MCF 10A (cell line): ENCODE results near the gene BABAM1. TPM values are rescaled to one million over a fixed set of nuclear protein-coding genes. Genes with fewer than 3 reads are reported as not detected.
A peak's percentile ranks its signal among the peaks of the same experiment; 100 is the strongest.

ENCODE experiments used
- BruUV-seq: library from RNA; stranded (reverse); fragments of 400-500 nt; replicated peaks from 2 replicates; lab custom pipeline; 2021; lab: Mats Ljungman, UMichigan
- CTCF ChIA-PET: fragments of 300-600 bp; sonication (Branson Sonifier 250); formaldehyde crosslinking; extraction: SDS; loops from one replicate; lab custom pipeline; 2021; ENCODE audit warnings: antibody characterized with exemption, inconsistent platforms; lab: Yijun Ruan, JAX
- POLR2A ChIA-PET: fragments of 300-600, 350-650 bp; sonication (Branson Sonifier 250); formaldehyde crosslinking; extraction: SDS; loops from one replicate; lab custom pipeline; 2020; ENCODE audit warnings: antibody characterized with exemption, inconsistent platforms; lab: Yijun Ruan, JAX
- DNase-seq: peaks from one replicate; pipeline ENCODE4 v3.0.0-alpha.2; 2018; ENCODE audit not compliant: unreplicated experiment
- H3K27ac Mint-ChIP-seq: one replicate; pipeline ENCODE4 v1.8.0; 2022; ENCODE audit warnings: mild to moderate bottlenecking, low read depth, mixed read lengths; ENCODE audit not compliant: unreplicated experiment
- H3K27me3 Mint-ChIP-seq: one replicate; pipeline ENCODE4 v1.8.0; 2022; ENCODE audit warnings: mixed read lengths; ENCODE audit not compliant: insufficient read depth, unreplicated experiment
- H3K36me3 Mint-ChIP-seq: one replicate; pipeline ENCODE4 v1.8.0; 2022; ENCODE audit warnings: mild to moderate bottlenecking, moderate library complexity, mixed read lengths; ENCODE audit not compliant: insufficient read depth, unreplicated experiment
- H3K4me1 Mint-ChIP-seq: one replicate; pipeline ENCODE4 v1.8.0; 2022; ENCODE audit warnings: mixed read lengths; ENCODE audit not compliant: insufficient read depth, unreplicated experiment
- H3K4me3 Mint-ChIP-seq: one replicate; pipeline ENCODE4 v1.8.0; 2022; ENCODE audit warnings: mild to moderate bottlenecking, moderate library complexity, mixed read lengths; ENCODE audit not compliant: unreplicated experiment
- H3K9me3 Mint-ChIP-seq: one replicate; pipeline ENCODE4 v1.8.0; 2022; ENCODE audit warnings: mixed read lengths; ENCODE audit not compliant: unreplicated experiment
- CTCF ChIP-seq: fragments of 200-600 bp; IDR thresholded peaks from one replicate; pipeline ENCODE4 v1.8.0; 2022; ENCODE audit warnings: antibody characterized with exemption, mild to moderate bottlenecking; ENCODE audit not compliant: unreplicated experiment
- intact Hi-C: fragments of 100-400 bp; cut with micrococcal nuclease; formaldehyde crosslinking; loops from 2 replicates; pipeline ENCODE4 v1.14.1; 2022
- total RNA-seq: library from RNA; stranded (reverse); gene quantifications from 2 replicates; pipeline ENCODE4 v1.2.3, GENCODE V29; 2022

Gene BABAM1
- total RNA-seq, 1 experiment from 2014 or later: 96.1 TPM

GRCh38 chr19:17245535-17245984 is 21.7 kb upstream of the BABAM1 start, which contains the start of gene NR2F6:
NR2F6 (minus strand) TSS chr19:17245919; CDS start chr19:17245220, 699 bp downstream.
- Mint-ChIP-seq H3K36me3 (peaks cover 17% of the 10 kb centered on the region), H3K27me3 (no peaks in the 10 kb centered on the region), H3K27ac (peak within 1 kb of the TSS; percentile 93), H3K9me3 (no peaks in the 10 kb centered on the region), H3K4me3 (peak within 1 kb of the TSS; percentile 89), H3K4me1 (peaks cover 38% of the 10 kb centered on the region)
- POLR2A ChIA-PET: interaction anchor here (0.8 to 4.0 kb wide), 3 partner anchors 10 to 21 kb away, joined by 6 to 20 read pairs (median 9); partner anchors contain the start of genes BABAM1 and OCEL1
- DNase-seq: no peak
- CTCF ChIA-PET: no interaction called here
- BruUV-seq: no TSS peak
- no peak for TF ChIP-seq CTCF
- intact Hi-C loops: no loop called here

GRCh38 chr19:17246681-17247425 is 20.4 kb upstream of the BABAM1 start:
- ChIA-PET CTCF (interaction anchor here (6.4 kb wide), 1 partner anchor 13 kb away, joined by 56 read pairs; no protein-coding TSS in a partner anchor), POLR2A (interaction anchor here (0.8 kb wide), 1 partner anchor 20 kb away, joined by 3 read pairs; the partner anchor contains the start of gene BABAM1)
- DNase-seq: peak; percentile 59
- Mint-ChIP-seq H3K9me3 (no peaks in the 10 kb centered on the region), H3K36me3 (peaks cover 8% of the 10 kb centered on the region), H3K4me3 (peak overlapping the region; percentile 74), H3K27me3 (no peaks in the 10 kb centered on the region), H3K27ac (peak overlapping the region; percentile 77), H3K4me1 (peaks cover 29% of the 10 kb centered on the region)
- no peak for TF ChIP-seq CTCF
- intact Hi-C loops: no loop called here
- BruUV-seq: no TSS peak

- intact Hi-C loops: no loop called here
- H3K36me3 Mint-ChIP-seq: peaks cover 7% of the 10 kb centered on the region
- peak overlapping the region; percentile 78 for H3K27ac Mint-ChIP-seq
- no peak for DNase-seq
- BruUV-seq: no TSS peak
- H3K4me1 Mint-ChIP-seq: peaks cover 22% of the 10 kb centered on the region
- CTCF ChIA-PET: interaction anchor here (0.7 to 6.4 kb wide), 2 partner anchors 12 to 142 kb away, joined by 3 to 56 read pairs; no protein-coding TSS in a partner anchor
- TF ChIP-seq CTCF: no peak
- no peaks in the 10 kb centered on the region for H3K27me3 Mint-ChIP-seq
- H3K9me3 Mint-ChIP-seq: no peaks in the 10 kb centered on the region
- POLR2A ChIA-PET: interaction anchor here (0.5 to 2.8 kb wide), 7 partner anchors 12 to 174 kb away, joined by 3 to 21 read pairs (median 5); partner anchors contain the start of genes BABAM1, MRPL34, OCEL1 and USE1
- no peak overlapping the region for H3K4me3 Mint-ChIP-seq
Observed at GRCh38 chr19:17248011-17248776, 19.0 kb upstream of the BABAM1 start.
